SHP77 treated with DMSO at 0.1 percent for 48 hours (cell line): Measurements from ENCODE around the gene DCHS2.

ENCODE experiments used
- DNase-seq: peaks from one replicate; lab custom pipeline; 2025; lab: John Stamatoyannopoulos, UW

The DCHS2 gene, protein sequence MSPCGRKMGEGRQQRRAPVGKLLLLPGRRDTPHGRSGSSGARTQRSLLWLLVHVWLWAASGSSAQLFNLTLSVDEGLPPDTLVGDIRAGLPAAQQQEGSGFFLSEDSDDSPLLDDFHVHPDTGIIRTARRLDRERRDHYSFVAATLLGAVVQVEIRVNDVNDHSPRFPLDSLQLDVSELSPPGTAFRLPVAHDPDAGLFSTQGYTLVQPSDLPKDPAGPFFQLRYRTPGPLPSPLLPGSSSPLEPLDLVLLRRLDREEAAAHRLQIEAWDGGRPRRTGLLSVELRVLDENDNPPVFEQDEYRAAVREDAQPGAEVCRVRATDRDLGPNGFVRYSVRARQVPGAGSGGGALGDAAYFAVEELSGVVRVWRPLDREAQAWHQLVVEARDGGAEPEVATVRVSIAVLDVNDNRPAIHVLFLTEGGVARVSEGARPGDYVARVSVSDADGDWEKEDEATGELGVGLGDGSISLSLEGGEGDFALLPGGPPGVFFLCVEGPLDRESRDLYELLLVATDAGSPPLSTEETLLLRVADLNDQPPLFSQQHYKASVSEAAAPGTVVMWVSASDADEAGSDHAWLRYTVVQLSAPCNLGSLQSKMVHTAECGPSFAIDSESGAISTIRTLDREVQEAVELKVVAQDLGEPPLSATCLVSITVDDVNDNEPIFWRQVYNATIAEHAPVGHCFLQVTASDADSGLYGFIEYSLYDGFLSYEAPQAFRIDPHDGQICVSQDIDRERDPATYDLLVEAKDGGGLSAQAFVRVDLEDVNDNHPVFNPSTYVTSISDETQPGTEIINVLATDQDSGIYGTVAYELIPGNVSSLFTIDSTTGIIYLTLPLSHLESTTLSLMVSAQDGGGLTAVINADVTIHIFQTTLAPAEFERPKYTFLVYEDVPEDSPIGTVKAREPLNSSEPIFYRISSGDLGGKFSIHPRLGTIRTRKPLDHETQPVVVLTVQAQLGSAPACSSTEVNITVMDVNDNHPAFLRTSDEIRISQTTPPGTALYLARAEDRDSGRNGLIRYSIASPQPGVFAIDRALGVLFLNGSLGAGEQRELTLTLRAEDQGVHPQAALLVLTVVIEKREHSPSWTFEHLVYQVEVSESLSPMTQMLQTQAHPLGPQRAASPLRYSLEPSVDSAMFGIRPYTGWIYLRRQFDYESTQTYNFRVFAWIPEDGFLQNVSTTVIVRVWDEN (N-terminal part only)

DNA sequence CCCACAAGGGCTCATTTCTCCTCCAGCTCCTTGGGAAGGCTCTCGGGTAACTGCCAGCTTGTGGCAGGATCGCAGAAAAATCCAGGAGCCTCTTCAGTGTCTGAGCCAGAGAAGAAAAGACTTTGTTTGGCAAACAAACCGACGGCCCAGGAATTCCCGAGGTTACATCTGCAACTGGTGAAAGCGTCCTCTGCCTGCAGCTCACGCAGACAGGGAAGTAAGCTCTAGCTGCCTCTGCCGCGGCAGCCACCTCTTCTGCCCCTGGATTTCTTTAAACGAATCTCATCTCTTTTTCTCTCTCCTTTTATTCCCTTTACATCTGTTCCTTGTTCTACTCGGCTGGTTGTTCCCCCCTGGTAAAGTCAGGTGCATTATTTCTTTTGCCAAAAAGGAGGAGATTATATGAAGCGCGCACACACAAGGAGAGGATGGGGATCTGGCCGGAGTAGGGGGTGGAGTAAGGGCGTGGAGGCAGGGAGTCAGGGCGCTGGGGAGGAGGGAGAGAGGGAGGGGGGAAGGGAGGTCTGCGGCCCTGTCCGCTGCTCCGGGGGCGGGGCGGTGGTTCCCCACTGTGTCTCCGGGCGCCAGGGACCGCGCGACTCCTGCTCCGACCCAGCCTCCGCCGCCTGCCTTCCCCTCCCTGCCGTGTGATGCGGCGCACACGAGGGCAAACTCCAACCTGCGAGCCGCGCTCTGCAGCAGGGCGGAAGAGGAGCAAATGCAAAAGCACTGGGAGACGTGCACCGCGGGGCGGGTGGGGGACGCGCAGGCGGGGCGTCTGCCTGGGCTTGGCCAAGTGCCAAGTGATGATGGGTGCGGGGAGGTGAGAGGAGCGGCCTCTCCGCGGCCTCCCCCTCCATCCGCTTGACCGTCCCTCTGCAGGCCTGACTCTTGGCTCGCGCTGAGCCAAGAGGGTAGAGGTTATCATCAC, at the start of gene DCHS2:
DCHS2 (minus strand) TSS at position 459 of the 931 bp plus-strand sequence; CDS start at position 15, 444 bp downstream.
- DNase-seq = no peak

DNA sequence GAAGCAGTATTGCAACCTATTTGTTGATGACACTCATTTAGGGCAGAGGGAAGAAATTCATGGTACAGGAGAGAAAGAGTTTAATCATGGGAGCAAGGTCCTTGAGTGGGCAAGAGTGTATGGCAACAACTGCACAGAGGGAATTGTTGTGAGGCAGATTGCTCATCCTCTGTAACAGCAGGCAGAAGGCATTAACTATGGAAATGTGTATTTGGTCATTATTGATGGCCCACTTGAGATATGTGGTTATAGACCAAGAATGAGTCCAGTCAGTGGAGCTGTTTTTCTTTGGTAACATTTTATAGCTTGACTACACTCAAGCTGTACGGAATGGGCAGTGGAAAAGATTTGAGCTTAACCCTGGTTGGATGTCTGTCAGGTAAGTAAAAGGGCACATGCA, 42.7 kb upstream of the DCHS2 start:
- no peak for DNase-seq

DNA sequence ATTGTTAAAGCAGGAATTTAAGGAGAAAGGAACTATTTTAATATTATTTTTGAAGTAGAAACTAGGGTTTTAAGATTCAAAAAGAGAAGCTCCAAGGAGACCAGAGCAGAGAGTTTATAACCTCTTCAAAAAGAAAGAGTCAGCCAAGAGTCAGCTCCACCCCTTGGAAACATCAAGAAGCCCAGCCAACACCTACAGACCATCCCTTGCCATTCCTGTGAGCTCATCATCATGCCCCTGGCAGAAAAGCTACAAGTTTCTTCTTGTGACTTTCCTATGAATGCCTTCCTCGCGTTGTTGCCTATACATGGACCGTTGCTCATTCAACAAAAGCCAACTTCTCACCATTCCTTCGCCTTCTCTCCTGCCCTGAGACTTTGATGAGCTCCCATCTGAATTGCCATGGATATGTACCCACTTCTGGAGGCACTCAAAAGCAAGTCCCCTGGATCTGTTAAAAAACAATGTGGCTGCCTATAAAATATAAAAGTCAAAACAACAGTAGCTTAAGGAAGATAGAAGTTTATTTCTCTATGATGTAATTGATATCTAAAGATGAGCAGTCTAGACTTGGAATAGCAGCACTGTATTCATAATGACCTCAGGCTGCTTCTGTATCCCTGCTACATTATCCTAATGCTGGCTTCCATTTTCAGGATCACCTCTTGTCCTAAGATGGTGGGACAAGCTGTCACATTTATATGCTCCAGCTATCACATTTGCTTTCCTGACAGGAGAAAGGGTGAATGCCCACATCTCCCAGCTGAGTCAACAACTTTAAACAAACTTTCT, 38.3 kb upstream of the DCHS2 start:
- DNase-seq = no peak

DNA sequence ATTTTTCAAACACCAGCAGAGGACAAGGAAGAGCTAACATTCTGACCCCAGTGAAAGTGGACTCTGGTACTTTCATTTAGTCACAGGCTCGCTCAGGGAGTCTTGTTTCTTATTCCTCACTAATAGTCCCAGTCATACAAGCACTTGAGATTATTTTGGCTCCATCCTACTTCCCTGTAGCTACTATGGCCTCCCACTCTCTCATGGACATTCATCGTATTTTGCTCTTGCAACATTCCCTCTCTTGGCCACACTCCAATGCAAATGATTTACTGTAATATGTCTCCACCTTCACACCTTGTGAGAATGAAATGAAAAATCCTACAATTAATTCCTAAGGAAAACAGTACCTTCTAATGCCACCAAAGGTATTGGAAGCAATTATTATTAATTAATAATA, 37.3 kb upstream of the DCHS2 start:
- DNase-seq = no peak

DNA sequence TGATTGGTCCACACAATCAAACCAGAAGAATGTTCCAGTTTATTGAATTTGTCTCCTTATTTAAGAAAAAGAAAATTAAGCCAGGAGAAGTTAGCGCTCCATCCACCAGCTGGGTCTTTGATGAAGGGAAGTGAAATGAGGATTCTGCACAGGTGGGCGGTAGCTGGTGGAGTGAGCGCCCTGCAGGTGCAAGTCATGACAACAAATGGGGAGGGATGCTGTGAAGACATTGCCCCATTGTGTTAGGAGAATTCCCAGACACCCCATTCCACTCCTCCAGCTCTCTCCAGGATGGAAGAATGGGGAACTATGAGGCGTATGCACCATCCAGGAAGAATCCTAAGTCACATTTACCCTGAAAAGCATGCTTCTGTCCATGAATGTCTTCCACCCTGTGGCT, 35.7 kb upstream of the DCHS2 start:
- DNase-seq = no peak

DNA sequence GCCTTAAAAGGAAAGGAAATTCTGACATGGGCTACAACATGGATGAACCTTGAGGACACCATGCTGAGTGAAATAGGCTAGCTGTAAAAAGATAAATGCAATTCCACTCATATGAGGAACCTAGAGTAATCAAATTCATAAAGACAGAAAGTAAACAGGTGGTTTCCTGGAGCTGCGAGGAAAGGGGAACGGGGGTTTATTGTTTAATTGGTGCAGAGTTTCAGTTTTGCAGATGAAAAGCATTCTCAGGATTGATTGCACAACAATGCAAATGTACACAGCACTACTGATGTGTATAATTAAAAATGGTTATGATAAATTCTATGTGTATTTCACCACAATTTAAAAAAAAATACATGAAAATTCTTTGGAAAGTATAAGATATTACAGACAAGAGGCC, 34.6 kb upstream of the DCHS2 start:
- no peak for DNase-seq

DNA sequence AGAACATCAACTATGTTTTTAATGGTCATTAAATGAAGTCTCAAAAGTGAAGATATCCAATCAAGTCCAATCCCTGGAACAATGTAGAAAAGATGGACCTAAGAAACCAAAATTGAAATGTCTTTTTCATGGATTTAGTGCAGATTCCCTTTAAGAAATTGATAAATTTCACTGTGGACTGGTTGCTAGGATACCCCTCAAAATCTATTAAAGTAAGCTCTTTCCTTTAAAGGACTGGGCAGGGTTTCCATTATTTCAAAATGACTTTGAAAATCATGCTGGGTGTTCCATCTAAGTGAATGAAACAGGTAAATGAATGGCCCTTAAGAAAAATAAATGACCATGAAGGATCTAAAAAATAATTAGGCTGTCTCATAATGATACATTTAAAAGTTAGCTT, 30.0 kb upstream of the DCHS2 start:
- no peak for DNase-seq

DNA sequence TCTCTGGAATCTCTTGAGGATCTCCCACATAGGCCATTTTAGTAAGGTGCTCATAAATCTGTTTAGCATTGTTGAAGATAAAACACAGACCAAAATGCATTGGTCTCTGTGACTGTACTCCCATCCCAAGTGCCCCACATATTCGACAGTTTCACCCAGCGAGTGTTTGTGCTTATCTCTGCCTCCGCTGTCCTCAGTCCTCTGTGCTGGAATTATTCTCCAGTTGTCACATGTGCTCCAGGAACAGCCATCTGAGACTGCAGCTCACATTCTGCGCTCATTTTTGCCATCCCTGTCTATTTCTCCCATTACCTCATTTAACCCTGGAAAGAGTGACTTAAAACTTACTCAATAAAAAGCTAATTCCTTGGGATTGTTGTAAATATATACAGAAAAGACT, 27.6 kb upstream of the DCHS2 start:
- no peak for DNase-seq

DNA sequence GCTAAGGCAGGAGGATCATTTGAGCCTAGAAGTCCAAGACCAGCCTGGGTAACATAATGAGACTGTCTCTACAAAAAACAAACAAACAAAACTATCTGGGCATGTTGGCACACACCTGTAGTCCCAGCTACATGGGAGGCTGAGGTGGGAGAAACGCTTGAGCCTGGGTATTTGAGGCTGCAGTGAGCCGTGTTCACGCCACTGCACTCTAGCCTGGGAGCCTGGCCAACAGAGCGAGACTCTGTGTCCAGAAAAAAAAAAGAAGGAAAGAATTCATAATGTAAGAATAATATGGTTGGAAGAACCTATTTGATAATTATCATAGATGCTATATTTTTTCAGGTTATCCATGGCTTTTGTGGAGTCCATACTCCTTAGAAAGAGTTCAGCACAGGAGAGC, 26.0 kb upstream of the DCHS2 start:
- DNase-seq = no peak

DNA sequence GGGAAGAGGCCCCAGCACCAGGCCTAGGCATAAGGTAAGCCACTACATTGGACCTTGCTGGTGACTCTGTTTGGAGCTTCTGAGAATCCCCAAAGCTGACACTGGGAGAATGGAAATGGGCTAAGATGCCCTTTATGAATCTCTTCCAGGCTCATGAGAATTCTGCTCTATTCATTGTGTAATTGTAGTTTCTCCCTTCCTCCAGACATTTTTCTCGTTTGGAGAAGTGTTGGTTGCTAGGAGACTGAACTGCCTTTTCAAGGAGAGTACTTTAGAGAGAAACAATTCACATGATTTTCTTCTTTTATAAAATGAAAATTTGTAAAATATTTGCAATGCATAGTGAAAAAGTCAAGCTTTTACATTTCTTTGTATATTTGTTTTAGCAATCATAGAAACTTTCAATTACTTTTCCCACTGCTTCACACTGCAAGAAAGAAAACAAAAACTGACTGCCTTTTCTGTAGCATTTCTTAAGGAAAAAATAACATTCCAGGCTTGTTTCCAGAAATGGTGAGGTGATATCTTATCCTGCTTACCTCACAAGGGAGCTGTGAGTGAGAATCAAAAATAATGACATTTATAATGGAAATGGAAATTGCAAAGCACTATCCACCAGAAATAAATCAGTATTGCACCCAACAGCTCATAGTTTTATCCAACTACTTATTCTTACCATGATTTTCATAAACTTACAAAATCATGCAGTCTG, 24.9 kb upstream of the DCHS2 start:
- DNase-seq = no peak

DNA sequence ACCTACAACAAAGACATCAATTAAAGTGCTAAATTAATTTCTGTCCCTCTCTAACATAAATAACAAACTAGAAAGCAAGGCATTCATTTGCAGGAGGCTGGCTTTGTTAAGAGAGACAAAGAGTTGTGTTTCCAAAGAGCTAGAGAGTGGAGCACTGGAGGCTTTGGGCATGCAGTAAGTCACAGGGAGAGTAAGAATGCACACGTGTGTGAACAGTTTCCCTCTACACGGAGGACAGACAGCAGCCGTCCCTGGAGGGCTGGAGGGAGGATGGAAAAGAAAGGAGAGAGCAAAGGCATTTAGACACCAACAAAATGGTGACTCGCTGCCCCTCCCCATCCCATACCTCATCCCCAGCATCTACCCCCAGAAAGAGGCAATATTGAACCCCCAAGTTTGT, 20.4 kb upstream of the DCHS2 start:
- no peak for DNase-seq

DNA sequence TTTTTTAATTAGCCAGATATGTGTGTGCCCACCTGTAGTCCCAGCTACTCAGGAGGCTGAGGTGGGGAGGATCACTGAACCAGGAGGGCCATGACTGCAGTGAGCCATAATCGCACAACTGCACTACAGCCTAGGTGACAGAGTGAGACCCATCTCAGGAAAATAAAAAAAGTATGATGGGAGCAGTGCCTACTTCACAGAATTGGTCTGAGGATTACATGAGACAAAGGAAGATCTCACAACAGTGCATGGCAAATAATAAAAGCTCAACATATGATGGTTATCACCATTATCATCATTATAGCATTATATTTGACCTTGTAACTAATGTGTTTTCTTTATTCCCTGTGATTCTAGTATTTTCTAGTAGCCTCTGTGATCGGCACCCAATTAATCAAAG, 19.9 kb upstream of the DCHS2 start:
- DNase-seq = no peak

DNA sequence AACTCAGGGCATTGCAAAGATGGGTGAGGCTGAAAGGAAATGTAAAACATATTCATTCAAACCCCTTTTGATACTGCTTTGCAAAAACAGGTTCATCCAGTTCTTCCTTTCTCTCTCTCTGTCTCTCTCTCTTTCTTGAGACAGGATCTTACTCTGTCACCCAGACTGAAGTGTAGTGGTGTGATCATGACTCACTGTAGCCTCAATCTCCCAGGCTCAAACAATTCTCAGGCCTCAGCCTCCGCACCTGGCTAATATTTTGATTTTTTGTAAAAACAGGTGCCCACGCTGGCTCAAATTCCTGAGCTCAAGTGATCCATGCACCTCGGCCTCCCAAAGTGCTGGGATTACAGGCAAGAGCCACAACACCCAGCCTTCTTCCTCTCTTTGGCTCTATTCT, 15.6 kb upstream of the DCHS2 start:
- no peak for DNase-seq

DNA sequence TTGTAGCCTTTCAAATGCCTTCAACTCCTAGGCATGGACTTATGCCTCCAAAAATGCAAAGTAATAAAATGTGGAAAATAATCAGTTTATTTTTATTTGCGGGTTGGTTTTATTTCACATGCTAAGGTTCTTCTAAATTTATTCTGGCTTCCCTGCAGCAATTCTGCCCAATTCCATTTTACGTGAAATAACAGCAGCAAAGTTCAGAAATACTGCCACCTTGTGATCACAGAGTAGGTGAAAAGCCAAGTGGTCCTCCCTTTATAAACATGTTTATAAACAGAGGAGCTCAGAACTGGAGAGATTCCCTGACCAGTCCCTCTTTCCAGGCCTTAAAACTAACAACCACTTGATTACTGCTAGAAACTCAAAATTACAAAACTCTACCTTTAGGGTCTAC, 14.7 kb upstream of the DCHS2 start:
- DNase-seq = no peak

DNA sequence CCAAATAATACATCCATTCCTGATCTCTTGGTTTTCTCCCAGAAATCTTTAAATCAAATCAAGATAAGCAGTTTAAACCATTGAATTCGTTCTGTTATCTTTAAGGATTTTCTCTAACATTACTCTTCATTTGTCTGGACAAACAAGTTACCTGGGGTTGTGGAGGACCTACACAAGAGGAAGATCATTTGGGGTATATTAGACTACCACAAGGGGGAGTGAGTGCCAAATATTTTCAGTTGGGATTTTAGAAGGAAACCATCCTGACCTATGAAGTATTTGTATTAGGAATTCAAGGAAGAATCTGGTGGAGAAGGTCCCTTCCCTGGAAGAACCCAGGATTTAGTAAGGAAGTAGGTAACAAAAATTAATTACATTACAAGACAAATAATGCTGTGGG, 12.0 kb upstream of the DCHS2 start:
- no peak for DNase-seq

DNA sequence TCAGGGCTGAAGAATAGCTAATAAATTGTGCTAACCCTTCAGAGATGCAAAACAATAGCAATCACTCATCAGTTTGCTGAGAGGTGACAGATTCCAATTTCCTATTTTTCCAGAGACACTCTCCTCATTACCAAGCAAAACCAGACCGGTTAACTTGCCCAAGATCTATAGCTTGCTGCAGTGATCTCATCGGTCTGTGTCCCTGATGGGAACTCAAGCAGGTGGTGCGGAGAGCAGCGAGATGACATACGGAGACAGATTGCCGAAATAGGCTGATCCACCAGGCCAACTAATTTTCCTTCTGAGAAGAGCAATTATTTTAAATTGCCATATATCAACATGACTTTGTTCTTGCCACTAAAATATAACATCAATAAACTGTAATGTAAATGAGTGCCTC, 10.5 kb upstream of the DCHS2 start:
- DNase-seq = no peak

DNA sequence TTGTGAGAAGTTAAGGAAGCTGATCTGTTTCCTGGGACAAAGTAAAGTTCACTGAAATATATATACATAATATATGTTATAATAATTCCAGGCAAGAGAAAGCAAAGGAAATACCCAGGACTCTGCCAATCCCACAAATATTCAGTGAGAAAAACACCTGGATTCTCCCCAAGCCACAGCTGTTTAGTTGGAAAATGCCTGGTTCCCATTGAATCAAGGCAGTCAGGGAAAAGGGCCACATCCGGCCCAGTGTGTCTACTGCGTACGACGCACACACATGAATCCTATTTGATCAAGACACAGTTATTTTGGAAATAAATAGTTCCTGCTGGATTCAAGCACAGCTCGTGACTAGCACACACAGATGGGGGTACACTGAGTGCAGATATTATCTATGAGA, 6.3 kb upstream of the DCHS2 start:
- DNase-seq = no peak

DNA sequence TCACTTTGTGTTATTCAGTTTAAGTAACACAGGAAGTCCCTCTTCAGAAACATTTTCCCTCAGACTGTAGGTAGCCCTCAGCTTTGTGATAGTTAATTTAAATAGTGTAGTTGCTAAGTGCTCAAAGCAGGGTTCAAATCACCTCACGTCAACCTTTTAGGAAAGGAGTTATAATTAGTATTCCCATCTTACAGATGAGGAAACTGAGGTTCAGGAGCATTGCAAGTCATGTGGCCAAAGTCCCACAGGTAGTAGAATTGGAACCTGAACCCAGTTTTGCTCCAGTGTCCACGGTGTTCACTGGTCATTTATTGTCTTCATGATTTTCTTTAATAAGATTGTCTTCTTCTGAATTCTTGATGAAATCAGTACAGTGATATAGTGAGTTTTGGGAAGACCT, 4.3 kb upstream of the DCHS2 start:
- DNase-seq = no peak

DNA sequence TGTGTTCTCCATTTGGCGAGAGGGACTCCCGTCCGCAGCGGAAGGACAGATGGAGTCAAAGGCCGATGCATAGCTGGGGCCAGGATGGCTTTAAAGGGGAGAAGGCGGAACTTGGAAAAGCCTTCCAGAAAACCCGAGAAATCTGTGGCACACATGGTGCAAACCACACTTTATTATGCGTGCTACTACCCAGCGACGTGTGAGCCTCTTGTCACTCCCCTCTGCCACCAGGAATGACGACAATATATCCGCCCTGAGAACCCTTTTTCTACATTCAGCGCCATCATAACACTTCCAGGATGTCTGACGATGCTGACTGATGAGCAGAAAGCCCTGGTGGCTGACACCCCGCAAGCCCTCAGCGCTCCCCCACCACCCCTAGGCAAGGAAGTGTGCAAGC, 689 bp upstream of the DCHS2 start:
- no peak for DNase-seq
